PFSK-1 (cell line): ENCODE data around the gene CCDC70.

Experiments
- POLR2AphosphoS5 ChIP-seq: IDR thresholded peaks from 2 replicates; pipeline ENCODE4 v1.6.1; 2012; ENCODE audit warnings: low read depth, mild to moderate bottlenecking, control low read depth, low read length, moderate library complexity
- REST ChIP-seq, 2 experiments: IDR thresholded peaks; 2 replicates each; pipeline versions ENCODE4 v1.6.1 to v1.8.0; 2011 to 2012; ENCODE audit warnings: low read depth in 2 of 2, low read length in 2 of 2, control low read depth in 1 of 2, inconsistent platforms in 1 of 2, mild to moderate bottlenecking in 1 of 2, moderate library complexity in 1 of 2; ENCODE audit not compliant: insufficient read depth in 1 of 2

GRCh38 chr13:51825681-51826254 lies 36.0 kb upstream of the CCDC70 start:
- TF ChIP-seq REST (IDR thresholded peaks at IDR 0.05; ENCODE audit: insufficient read depth in 1 of 2, low read depth in 2 of 2, low read length in 2 of 2) (no peak), POLR2AphosphoS5 (no peak)
